Measurements from ENCODE around the gene TOX2.

Gene TOX2

GRCh38 chr20:44080646-44081267 lies 166.1 kb downstream of the TOX2 start:
- peak; percentile 75 for DNase-seq (ENCODE audit: low spot score)

- DNase-seq (ENCODE audit: low spot score) = no peak
These were observed 166.8 kb downstream of the TOX2 start for GRCh38 chr20:44081476-44081875.

- DNase-seq (ENCODE audit: low spot score) = no peak
These were observed 167.2 kb downstream of the TOX2 start for GRCh38 chr20:44081888-44082287.

- DNase-seq (ENCODE audit: low spot score) = peak; percentile 89
These were observed 168.7 kb downstream of the TOX2 start for GRCh38 chr20:44083220-44083933.

GRCh38 chr20:44084439-44084838 lies 169.8 kb downstream of the TOX2 start:
- DNase-seq (ENCODE audit: low spot score) = no peak

- DNase-seq (ENCODE audit: low spot score) = no peak
These were observed 170.2 kb downstream of the TOX2 start for GRCh38 chr20:44084891-44085290.

- no peak for DNase-seq (ENCODE audit: low spot score)
These were observed 171.2 kb downstream of the TOX2 start for GRCh38 chr20:44085616-44086434.

- no peak for DNase-seq (ENCODE audit: low spot score)
These were observed 172.6 kb downstream of the TOX2 start for GRCh38 chr20:44087051-44087856.

- DNase-seq (ENCODE audit: low spot score) = no peak
These were observed 173.1 kb downstream of the TOX2 start for GRCh38 chr20:44087857-44088120.

GRCh38 chr20:44089987-44090674 lies 175.5 kb downstream of the TOX2 start:
- peak; percentile 50 for DNase-seq (ENCODE audit: low spot score)

GRCh38 chr20:44091026-44091425 lies 176.4 kb downstream of the TOX2 start:
- DNase-seq (ENCODE audit: low spot score) = no peak

- DNase-seq (ENCODE audit: low spot score) = peak; percentile 45
These were observed 178.0 kb downstream of the TOX2 start for GRCh38 chr20:44092551-44093248.

- no peak for DNase-seq (ENCODE audit: low spot score)
These were observed 178.6 kb downstream of the TOX2 start for GRCh38 chr20:44093249-44093582.

- DNase-seq (ENCODE audit: low spot score) = no peak
These were observed 181.2 kb downstream of the TOX2 start for GRCh38 chr20:44095831-44096230.

- DNase-seq (ENCODE audit: low spot score) = peak; percentile 16
These were observed 183.0 kb downstream of the TOX2 start for GRCh38 chr20:44097521-44098255.

GRCh38 chr20:44098256-44098630 lies 183.6 kb downstream of the TOX2 start:
- DNase-seq (ENCODE audit: low spot score) = no peak

GRCh38 chr20:44098657-44099056 lies 184.0 kb downstream of the TOX2 start:
- no peak for DNase-seq (ENCODE audit: low spot score)

GRCh38 chr20:44099832-44100231 lies 185.2 kb downstream of the TOX2 start:
- DNase-seq (ENCODE audit: low spot score) = no peak

GRCh38 chr20:44102582-44102981 lies 187.9 kb downstream of the TOX2 start:
- no peak for DNase-seq (ENCODE audit: low spot score)

GRCh38 chr20:44104798-44105517 lies 190.3 kb downstream of the TOX2 start:
- DNase-seq (ENCODE audit: low spot score) = peak; percentile 23
